Posterior cingulate gyrus (tissue), 11 donors: ENCODE results near the gene TSPAN32.

Source experiments
- DNase-seq, 10 donors: peaks; one replicate each; pipeline versions ENCODE4 v3.0.0 to v3.0.0-alpha.2; 2020 to 2021; ENCODE audit warnings: mixed read lengths in 3 of 10
- intact Hi-C: fragments of 100-400 bp; cut with DNase I; formaldehyde crosslinking; loops from one replicate; pipeline ENCODE4 v1.15.1; 2023

Gene TSPAN32, protein sequence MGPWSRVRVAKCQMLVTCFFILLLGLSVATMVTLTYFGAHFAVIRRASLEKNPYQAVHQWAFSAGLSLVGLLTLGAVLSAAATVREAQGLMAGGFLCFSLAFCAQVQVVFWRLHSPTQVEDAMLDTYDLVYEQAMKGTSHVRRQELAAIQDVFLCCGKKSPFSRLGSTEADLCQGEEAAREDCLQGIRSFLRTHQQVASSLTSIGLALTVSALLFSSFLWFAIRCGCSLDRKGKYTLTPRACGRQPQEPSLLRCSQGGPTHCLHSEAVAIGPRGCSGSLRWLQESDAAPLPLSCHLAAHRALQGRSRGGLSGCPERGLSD

DNA sequence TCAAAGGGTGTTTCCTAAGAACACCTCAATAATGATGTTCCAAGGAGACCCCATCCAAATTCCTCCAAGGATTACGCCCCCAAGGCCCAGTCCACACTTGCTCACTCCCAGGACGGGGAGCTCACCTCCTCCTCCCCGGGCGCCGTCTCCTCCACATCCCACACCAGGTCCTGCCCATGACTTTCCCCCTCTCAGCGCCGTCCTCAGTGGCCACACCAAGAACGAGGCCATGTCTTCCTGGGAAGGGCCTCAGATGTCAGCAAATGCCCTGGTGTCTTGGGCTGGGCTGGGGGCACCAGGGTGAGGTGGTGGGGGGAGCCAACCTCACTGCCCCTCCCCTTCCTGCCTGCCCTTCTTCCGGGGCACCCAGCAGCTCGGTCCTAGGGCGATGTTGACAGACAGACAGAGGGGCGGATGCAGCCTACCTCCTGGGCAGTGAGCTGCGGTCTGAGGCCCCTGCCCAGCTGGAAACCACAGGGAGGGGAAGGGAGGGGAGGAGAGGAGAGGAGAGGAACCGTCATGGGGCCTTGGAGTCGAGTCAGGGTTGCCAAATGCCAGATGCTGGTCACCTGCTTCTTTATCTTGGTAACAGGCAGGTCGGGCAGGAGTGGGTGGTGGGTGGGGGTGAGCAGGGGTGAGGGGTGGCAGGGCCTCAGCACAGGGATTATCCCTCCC lies at the start of gene TSPAN32, which contains the start of gene C11orf21:
Gene TSPAN32 (plus strand): TSS at position 383 of the 675 bp plus-strand sequence. CDS start 137 bp downstream, at position 520.
Gene C11orf21 (minus strand): TSS at position 288 of the 675 bp plus-strand sequence. CDS start 110 bp downstream, at position 178.
- DNase-seq = peak in 3 of 10 donors; percentile 27 to 85 (median 63)
- intact Hi-C loops = loop anchor here (5.0 kb wide), 1 partner anchor 104 kb away; no protein-coding TSS in a partner anchor

GRCh38 chr11:2252018-2252417 lies 49.8 kb upstream of the TSPAN32 start:
- no peak for DNase-seq
- intact Hi-C loops = no loop called here

DNA sequence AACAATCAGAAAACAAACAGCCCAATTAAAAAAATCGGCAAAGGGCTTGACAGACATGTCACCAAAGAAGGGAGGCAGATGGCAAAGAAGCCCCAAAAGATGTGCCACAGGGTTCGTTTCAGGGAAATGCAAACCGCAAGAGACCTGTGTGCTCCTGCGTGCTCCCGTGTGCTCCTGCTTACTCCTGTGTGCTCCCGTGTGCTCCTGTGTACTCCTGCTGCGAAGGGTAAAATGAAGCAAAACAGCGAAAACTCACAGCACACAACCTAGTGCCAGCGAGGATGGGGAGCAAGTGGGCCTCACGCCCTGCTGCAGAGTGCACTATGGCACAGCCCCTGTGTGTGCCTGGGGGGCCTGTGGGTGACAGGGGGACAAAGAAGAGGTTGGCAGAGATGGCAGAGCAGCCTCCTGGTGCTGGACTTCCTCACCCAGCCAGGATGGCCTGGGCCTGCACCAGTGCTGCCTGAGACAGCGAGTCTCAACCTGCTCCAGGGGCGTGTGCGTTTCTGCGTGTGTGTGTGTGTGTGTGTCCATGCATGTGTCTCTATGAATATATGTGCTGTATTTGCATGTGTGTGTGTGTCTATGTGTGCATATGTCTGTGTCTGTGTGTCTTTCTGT lies 45.4 kb upstream of the TSPAN32 start:
- intact Hi-C loops = no loop called here
- DNase-seq = peak in 2 of 10 donors; percentile 48 to 63

DNA sequence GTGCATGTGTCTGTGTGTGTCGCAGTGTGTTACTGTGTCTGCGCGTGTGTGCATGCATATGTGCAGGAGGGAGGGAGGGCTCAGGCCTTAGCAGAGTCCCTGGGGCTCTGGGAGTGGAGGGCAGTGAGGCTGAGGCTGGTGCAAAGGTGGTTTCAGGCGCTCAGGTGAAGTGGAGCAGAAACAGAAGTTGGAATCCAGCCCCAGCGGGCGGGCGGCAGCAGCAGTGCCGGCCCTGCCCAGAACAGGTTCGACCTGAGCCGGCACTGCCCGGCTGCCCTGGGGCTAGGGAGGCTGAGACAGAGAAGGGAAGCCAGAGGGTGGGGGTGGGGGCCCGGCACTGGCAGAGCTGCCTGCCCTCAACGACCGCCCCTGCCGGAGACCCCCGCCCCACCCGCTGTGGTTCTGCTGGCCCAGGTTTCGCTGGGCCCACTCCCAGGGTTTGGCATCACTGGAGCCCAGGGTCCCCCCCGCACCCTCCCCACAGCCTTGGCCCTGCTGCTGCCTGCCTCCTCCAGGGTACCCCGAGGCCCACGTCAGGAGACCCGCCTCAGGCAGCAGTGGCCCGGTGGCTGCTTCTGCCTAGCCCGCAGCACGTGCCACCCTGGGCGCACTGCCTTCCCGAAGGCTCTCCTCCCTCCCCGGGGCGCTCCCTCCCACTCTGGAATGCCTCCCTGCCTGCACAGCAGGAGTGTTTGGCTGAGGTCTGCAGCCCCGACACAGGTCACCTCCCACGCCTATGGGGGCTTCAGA lies 44.7 kb upstream of the TSPAN32 start:
- intact Hi-C loops = no loop called here
- DNase-seq = peak in 3 of 10 donors; percentile 43 to 72 (median 56)

GRCh38 chr11:2258501-2259465 lies 43.0 kb upstream of the TSPAN32 start:
- intact Hi-C loops = no loop called here
- peak in 1 of 10 donors; percentile 77 for DNase-seq

DNA sequence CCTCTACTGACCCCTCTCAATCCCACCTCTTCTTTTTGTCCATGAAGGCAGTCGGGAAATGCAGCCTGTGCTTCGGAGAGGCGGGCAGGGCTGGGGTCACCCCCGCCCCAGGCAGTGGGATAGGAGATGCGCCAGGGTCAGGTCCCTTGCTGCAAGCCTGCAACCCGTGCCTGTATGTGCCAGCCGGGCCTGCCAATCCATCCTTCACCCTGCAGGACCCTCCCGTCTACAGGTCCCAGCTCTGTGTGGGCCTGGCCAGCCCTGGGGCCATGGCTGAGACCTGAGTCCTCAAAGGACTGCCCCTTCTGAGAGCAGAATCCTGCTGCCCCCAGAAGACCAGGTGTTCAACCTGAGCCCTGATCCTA lies 42.4 kb upstream of the TSPAN32 start:
- intact Hi-C loops = no loop called here
- DNase-seq = peak in 1 of 10 donors; percentile 37

GRCh38 chr11:2259897-2260451 lies 41.8 kb upstream of the TSPAN32 start:
- DNase-seq = peak in 1 of 10 donors; percentile 51
- intact Hi-C loops = no loop called here

DNA sequence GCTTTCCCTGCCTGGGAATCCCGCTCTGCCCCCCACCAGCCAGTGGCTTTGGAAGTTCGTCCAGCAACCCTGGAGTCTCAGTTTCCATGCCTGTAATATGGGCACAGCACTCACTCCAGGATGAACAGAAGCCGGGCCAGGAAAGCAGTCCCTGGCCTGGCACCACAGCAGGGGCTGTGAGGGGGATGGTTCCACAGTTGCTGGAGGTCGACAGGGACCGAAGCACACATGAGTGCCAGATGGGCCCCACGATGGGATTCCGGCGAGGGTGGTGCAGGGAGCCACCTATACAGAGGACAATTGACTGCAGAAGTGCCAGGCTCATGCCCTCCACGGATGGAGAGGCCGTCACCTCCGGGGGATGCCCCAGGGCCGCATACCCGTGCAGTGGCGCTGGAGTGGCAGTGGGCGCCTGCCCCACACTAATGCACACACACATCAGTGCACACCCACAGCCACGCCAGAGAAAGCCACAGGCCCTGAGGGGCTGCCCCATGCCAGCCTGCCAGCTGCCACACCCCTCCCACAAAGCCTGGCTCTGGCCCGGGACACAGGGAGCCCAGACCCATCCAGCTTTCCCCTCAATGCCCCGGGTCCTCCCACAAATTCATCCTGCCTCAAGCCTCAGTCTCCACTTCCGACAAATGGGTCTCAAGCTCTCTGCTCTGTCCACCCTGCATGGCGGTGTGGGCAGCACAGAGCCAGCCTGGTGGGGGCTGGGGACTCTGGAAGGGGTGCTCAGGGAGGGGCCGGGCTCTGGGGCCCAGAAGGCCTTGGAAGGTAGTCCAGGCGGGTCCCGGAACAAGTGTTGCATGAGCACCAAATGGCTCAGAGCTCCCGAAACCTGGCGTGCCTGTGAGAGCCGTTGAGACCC lies 41.1 kb upstream of the TSPAN32 start:
- peak in 3 of 10 donors; percentile 47 to 71 (median 55) for DNase-seq
- intact Hi-C loops = no loop called here

DNA sequence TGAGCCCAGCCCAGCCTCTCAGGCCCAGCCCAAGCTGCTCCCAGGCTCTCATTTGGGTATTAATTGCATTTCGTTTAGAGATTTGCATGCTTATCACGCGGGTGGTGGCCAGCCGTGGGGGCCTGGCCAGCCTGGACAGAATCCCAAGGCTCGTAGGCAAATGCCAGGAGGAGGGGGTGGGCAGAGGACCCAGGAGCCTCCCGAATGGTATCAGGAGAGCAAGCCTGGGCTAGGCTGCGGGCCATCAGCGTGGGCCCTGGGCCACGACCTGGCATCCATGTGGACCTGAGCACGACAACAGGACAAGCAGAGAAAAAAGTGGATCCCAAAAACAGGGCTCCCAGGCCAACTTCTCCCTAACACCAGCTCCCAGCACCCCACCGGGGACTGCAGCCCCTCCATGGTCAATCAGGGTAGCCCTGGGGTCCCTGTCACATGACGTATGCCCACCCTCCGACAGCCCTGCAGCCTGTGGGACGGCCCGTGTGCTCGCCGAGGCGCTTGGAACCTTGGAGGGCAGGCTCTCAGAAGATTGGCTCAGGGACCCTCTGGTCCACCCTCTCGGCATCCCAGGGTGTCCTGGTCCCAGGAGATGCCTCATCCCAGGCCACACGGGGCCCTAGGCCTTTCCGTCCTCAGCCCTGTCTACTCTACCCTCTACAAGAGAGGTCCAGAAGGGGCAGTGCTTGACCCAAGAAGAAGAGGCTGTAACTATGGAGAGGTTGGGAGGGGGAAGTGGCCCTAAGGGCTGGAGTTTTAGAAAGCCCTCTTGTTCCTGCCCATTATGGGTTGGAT lies 40.2 kb upstream of the TSPAN32 start:
- intact Hi-C loops = no loop called here
- DNase-seq = peak in 2 of 10 donors; percentile 48 to 60

DNA sequence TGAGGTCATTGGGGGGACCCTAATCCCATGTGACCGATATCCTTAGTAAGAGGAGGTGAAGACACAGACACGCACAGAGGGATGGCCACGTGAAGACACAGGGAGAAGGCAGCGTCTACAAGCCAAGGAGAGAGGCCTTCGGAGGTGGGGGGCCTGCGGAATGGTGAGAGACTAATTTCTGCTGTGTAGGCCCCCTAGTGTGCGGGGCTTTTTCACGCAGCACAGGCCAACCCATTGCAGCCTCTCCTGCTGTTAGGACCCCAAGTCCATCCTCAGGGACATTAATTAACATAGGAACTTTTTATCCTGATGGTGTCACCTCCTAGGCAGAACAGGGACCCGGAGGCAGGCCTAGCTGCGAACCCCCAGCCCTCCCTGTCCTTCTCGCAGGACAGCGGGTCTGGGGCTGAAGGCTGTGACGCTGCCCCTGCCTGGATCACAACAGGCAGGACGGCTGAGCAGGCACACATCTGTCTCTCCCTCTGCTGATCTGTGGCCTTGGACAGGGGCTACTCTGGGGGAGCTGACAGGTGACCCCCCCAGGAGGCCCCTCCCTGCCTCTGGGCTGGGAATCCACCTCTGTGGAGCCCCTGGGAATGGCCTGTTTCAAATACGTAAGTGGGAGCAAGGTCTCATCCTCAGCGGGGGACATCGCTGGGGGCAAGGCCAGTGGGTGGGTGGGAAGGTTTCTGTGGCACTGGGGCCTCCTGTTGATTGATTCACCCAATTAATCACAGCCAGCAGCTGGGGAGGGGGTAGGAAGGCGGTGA lies 39.3 kb upstream of the TSPAN32 start:
- peak in 3 of 10 donors; percentile 37 to 68 (median 60) for DNase-seq
- intact Hi-C loops = no loop called here

- intact Hi-C loops = no loop called here
- peak in 1 of 10 donors; percentile 41 for DNase-seq
Observed at GRCh38 chr11:2263071-2263565, 38.7 kb upstream of the TSPAN32 start.

DNA sequence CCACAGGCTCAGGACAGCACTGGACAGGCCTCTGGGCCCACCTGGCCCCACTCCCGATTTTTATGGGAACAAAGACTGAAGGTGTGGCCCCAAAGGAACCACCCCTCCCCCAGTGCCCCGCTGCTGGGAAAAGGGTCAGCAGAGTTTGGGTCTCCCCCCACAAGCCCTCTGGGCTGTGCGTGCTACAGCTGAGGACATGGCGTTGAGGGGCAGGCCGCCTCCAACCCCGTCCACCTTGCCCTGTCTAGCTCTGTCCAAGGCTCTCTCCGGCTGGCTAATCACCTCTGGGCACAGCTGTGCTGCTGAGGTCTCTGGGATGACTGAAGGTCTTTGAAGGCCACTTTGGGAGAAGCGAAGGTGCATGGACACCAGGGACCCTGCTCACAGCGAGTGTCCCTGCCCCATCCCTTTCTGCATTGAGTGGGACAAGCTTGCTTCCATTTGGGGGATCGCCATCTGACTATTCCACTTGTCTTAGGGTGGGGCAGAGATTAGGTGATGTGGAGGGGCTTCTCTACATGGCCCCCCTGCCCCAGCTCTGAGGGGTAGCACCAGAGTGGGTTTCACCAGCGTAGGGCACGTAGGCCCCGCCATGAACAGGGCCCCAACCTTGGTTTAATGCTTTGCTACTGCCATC lies 38.0 kb upstream of the TSPAN32 start:
- intact Hi-C loops = no loop called here
- peak in 2 of 10 donors; percentile 58 to 67 for DNase-seq

DNA sequence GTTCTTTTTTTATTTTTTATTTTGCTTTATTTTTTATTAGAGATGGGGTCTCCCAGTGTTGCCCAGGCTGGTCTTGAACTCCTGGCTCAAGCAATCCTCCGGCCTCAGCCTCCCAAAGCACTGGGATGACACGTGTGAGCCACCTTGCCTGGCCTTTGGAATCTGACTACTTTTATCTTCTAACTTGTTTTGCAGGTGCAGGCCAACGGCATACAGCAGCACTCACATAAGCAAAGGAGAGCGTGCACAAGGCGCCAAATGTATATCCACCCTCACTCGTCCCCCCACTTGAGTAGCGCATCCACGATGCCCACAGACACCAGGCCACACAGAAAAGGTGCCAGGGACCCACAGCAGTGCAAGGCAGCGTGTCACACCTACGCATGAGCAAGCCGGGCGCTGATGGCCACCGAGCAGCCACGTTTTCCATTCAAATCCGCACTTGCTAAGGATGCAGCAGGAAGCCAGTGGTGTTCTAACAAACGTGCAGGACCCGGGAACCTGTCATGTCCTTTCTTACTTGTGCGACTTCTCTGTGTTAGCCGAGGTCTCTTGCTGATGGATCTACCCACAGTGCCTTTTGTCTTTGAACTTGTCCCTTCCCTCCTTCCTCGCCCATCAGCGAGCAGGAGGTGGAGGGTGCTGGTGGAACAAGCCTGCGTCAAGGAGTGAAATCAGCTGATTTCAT lies 37.3 kb upstream of the TSPAN32 start:
- intact Hi-C loops = no loop called here
- peak in 1 of 10 donors; percentile 59 for DNase-seq

GRCh38 chr11:2265396-2265795 lies 36.4 kb upstream of the TSPAN32 start:
- peak in 2 of 10 donors; percentile 57 to 66 for DNase-seq
- intact Hi-C loops = no loop called here
